NOMO-1 treated with DMSO at 0.1 percent for 48 hours (cell line): ENCODE data around the gene SMARCE1.
A peak's percentile ranks its signal among the peaks of the same experiment; 100 is the strongest.

Experiments
- DNase-seq: peaks from one replicate; lab custom pipeline; 2025; ENCODE audit not compliant: unreplicated experiment; lab: John Stamatoyannopoulos, UW

SMARCE1 gene

DNA sequence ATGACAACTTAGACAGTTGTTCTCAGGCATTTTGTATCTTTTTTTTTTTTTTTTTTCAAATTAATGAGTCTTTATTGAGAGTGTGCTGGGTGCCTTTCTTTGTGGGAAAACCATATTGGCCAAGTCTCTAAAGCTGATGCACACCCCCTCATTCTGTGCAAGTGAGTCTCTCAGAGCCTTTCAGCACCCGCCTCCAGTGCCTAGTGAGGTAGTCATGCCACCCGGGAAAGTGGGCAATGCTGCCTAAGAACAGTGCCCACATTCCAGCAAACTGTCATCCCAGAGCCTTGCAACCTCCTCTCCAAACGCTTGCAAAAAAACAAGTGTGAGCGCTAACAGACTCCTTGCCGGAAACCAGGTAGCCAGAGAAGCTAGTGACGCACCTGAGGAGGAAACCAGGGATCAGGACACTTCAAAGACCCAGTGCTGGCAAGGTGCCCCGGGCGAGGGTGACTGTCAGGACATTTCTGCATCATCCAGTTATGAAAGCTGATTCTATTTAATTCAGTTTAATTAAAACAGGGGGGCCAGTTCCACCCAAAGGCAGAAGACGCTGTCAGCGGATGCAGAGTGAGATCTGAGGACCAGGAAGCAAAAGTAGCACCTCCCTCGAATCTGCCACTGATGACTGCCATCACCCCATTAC, 34.9 kb downstream of the SMARCE1 start:
- no peak for DNase-seq

DNA sequence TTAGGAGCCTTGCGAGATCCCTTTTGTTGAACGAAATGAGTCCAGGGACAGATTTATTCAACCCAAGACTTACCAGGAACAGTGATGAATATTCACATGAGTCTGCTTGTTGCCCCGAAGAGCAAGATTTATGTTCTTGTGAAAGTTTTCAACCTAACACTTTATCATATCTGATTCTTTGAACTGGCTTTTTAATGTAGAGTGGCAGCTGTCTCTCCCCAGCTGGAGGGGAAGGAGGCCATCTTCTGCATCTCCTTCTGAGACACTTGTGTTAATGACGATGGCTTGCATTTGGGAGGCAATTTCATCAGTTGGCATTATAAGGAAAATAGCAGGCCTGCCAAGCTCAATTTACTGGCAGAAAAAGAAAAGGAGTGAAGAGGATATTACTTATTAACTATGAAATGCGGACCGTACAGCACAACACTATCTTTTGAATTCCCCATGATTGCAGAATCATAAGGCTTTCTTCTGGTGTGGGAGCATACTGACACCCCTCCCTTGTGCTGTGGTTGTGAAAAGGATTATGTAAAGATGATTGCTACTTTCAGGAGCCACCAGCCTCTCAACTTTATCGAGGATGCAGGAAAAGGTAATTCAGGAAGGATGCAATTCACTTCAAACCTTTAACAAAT, 35.7 kb downstream of the SMARCE1 start:
- no peak for DNase-seq

DNA sequence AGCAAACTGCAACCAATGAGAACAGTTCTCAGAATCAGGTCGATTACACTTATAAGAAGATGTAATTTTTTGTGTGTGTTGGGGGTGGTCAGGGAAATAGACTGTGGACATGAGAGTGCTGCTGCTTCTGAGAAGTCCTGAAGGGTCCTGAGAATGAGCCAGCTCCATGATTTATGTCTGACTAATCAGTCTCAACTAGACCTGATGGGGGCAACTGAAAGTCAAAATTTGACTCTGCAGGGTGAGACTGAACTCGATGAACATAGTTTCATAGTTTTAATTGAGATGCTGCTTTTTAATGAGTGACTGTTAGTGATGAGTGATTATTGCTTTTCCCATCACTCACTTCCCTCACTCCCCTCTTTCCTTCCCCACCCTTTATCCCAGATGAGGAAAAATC, 37.3 kb downstream of the SMARCE1 start:
- DNase-seq = no peak

DNA sequence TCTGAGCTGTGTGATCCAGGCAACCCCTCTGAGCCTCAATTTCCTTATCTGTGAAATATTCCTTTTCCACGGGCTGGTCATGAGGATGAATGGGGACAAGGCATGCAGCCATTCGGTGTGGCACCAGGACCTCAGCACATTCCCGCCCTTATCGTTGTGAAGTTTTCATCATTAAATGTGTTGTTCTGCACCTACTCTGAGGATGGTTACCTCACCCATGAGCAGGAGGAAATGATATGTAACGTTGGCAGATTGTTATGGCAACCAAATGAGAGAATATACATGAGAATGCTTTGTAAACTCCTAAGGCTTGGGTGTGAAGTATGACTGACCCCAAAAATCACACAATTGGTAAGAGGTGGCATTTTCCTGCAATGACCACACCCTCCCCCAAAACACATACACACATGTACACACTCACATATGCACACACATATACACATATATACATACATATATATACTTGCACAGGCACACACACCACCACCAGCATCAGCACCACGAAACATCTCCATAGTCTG, 39.5 kb downstream of the SMARCE1 start:
- DNase-seq = no peak

DNA sequence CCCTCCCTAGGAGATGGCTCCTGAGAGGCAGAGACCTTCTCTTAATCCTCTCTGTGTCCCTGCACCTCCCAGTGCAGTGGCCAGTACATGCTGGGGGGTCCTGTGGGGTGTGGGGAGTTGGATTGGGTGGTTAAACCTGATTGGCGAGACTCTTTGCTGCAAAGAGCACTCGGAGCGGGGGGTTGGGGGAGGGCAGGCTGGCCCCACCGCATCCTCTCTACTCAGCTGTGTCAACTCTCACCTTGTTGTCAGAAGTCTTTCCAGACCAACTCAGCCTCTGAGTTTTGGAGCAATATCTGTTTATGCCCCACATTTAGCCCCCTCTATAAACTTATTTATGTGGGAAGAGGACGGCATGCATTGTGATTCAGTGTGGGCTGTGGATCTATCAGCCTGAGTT, 40.0 kb downstream of the SMARCE1 start:
- DNase-seq = no peak

DNA sequence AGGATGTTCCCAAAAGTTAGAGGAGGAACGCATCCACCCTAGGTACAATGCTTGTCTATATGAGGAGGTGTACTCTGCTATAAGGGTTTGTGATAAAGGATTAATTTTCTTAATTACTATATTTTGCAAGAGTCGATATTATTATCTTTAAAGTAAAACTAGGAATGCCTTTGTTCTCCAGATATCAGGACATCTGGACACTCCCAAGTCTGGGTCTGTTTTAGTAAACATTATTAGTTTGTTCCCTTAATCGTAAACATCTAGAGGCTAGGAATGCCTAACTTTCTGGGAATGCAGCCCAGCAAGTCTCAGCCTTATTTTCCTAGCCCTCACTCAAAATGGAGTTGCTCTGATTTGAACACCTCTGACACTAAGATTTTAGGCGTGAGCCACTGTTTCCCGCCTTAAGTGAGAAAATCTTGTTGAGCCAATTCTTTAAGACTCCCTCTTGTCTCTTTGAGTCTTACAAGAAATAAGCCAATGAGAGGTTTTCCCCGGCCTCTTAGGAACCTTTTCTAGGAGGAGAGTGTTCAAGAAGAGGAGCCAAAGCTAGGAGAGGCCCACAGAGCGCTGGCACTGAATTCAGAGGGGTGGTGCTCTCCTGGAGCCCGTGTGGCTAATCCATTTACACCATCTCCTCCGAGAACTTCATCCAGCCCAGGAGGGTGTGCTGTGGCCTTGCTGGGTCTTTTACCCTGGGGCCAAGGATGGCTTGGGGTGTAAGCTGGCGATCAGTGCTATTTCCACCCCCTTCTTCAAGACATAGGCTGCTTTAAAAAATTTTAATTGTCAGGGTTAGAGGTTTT, 40.9 kb downstream of the SMARCE1 start:
- DNase-seq = no peak

DNA sequence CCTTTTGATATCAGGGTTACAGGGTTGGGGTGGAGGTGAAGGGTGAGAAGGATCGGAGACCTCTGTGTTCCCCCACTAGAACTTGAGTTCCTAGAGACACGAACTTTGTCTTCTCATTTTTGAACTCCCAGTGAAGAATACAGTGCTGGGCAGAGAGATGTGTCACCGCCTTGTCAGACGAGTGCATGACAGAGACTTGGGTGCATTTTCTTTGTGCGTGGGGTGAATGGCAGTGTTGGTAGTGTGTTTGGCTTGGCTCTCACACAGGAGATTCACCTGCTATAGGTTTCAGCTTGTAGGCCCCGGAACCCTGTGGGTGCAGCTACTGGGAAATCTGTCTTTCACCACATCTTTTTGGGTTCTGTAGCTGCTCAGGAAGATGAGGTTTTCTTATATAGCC, 42.3 kb downstream of the SMARCE1 start:
- no peak for DNase-seq

DNA sequence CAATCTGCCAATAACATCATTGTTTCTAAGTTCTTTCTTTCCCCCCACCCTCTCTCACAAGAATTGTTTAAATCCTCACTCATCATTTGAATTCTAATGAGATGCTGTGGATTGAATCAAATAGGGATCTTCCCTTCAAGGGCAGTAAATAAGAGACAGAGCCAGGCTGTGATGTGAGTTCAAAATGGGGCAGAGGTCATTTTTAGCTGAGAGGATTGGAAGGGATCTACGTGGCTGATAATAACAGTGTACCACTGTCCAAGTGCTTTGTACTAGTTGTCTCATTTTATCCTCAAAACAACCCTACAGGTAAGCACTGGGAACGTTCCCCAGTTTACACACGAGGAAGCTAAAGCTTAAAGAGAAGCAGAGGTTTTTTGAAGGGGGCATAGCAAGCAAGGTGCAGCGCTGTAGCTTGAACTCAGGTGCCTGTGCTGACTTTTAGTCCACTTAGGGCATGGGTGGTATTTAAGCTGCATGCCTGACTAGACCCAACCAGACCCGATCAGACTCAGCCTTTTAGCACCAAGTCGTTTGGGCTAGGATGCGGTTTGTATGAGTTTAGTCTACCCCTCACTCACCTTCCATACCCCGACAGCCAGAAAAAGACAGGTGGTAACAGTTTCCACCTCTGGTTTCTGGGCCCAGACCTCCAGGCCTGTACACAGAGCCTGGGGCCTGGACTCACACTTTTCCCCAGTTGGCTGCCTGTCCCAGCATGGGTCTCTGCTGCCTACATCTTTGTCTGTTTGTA, 43.1 kb downstream of the SMARCE1 start:
- no peak for DNase-seq

DNA sequence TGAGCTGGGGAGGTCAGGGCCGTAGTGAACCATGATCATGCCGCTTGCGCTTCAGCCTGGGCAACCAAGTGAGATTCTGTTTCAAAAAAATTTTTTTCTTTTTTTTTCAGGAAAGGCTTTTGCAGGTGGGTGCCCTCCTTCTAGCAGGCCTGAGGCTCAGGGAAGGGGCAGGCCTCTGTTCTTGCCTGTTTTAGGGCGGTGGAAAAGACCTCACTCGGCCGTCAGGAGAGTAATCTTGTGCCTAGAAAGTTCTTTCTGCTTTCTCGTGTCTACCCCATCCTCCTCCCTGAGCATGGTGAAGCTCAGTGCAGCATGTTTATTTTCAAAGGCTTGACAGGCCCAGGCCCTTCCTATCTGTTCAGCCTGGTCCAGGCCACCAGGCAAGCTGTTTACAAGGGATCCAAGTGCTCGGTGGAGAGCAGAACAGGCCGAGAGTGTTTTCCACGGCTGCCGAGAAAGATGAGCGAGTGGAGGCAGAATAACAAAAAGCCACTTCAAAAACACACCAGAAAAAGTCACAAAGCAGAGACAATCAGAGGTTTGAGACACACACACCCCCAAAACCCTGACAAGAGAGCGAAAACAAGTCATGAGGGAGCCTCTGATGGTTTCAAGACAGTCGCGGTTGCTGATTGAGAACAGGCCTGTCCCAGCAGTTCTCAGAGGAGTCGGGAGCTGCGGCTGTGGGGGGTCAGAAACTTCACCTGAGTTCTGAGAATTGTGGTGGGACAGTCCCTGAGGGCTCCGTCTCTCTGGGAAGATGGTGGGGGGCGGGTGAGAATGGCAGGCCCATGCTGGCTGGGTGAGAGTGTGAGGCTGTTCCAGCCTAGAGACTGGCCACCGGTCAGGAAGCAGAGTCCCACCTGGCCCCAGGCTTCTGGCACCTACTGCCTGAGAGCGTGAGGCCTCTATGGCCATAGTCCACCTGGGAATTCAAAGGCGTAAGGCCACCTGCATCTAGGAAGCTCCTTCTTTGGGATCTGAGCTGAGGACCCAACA, 44.9 kb downstream of the SMARCE1 start:
- DNase-seq = no peak

DNA sequence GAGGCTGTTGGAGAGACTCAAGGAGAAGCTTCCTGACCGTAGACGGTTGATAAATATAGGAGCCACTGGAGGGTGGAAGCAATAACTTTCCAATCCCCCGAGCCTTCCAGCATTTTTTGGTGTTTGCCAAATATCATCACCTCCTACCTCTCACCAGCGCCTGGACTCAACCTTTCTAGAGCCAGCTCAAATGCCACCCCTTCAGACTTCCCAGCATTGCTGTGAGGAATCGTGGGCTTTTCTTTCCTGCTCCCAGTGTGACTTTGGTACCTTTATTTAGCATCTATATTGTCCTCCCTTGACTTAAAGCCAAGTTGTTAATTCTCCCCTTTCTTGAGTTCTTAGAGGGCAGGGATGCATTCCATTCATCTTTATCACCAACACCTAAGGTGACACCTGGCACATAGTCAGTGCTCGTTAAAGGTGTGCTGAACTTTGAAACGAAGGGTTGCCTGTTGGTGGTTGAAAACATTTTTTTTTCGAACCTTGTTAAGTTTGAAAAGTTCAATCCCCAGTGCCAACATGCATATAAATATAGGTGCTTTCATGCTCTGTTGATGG, 47.1 kb downstream of the SMARCE1 start:
- no peak for DNase-seq

DNA sequence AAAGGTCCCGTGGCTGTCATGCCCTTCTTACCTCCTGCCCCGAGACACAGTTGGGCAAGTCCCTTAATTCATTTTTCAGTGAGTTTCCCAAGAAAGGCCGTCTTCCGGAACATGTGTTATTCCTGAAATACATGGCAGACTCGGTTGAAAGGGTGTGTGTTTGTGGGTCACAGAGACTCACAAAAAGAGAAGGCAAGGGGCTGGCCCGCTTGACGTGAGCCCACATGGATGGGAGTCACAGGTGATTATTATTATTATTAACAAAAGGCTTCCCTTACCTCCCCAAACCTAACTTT, 48.2 kb downstream of the SMARCE1 start:
- no peak for DNase-seq

DNA sequence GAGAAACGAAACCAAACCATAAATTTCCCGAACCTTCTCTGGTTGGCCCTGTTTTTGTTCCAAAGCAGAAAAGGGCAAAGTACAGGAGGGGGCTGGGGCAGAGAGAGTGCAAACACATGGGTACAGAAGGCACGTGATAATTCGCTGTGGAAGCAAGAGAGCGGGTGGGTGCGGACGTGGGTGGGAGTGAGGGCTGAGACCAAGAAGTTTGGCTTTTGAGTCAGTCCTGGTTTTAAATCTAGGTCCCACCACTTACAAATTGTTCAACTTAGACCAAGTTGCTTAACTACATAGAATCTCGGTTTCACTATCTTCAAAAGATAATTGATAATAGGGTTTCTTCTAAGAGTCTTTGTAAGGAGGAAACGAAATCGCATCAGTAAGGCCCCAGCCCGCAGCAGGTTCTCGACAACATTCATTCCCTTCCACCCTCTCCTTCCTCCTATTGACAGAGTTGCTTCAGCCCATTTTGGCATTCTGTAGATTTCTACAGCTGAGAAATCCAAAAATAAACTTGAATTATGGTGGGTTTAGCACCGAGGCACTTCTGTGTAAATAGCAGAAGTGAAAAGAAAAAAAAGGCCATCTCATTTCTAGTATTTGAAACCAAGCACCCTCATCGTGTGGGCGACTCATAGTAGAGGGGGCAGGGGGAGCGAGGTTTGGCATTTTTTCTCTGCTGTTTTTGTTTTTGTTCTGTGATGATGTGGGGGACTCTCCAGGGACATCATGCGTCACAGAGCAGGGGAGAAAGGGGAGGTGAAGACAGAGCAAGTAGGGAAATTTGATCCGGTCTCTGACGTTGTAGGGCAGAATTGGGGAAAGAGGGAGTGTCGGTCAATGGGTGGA, 48.8 kb downstream of the SMARCE1 start:
- peak; percentile 94 for DNase-seq

DNA sequence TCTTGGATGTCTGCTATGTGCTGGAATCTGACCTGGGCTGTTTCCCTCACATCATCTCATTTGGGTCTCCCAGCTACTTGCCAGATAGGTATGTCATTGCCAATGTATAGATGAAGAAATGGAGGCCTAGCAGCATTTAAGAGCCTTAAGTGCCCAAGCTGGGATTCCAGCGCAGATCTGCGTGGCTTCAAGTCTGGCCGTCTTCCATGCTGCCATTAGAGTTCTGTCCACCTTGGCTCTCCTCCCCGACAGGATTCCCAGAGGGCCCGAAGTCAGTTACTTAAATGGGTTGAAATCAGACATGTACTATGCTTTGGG, 49.4 kb downstream of the SMARCE1 start:
- no peak for DNase-seq

DNA sequence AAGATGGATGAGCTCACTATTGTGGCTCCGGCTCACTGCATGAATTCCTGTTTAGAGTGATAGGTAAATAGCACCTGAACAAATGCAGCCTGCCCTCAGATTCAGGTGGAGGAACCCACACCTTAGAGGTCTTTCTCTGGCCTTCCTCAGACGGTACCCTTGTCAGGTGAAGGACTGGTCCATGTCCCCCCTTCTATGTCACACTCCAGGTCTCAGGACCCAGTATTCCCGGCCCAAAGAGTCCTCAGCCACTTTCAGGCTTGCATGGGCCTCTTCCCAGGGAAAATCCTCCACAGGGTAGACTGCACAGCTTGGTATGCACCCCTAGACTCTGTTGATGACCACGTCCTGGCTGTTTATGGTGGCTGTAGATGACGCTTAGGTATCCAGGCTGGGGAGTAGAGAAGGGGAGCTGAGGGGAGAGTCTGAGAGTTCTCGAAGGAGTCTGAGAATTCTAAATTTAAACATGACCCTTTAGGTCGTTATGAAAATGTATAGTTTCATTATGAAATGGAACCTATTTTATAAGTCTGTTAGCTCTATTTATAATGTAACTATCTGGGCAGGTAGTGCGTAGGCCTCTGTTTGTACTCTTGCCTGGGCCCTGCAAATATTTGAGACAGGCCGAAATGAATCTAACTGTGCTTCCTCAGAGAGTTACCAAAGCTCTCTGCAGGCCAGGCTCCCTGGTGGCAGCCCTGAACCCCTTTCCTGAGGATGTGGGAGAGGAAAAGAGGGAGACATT, 49.9 kb downstream of the SMARCE1 start:
- DNase-seq = no peak

DNA sequence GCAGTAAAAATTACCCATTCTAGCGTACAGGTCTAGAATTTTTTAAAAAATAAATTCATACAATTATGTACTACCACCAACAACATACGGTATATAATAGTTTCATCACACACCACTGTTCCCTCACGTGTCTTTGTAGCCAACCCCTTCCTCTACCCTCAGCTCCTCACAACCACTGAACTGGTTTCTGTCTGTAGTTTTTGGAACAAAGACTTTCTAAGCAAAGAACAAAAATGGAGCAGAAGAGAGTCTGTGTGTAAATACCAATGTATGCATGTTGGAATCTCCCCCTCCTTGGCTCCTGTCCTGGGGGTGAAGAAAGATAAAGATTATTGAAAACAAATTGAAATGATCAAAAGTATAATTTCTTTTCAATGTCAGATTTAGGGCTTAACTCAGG, 50.5 kb downstream of the SMARCE1 start:
- DNase-seq = no peak

DNA sequence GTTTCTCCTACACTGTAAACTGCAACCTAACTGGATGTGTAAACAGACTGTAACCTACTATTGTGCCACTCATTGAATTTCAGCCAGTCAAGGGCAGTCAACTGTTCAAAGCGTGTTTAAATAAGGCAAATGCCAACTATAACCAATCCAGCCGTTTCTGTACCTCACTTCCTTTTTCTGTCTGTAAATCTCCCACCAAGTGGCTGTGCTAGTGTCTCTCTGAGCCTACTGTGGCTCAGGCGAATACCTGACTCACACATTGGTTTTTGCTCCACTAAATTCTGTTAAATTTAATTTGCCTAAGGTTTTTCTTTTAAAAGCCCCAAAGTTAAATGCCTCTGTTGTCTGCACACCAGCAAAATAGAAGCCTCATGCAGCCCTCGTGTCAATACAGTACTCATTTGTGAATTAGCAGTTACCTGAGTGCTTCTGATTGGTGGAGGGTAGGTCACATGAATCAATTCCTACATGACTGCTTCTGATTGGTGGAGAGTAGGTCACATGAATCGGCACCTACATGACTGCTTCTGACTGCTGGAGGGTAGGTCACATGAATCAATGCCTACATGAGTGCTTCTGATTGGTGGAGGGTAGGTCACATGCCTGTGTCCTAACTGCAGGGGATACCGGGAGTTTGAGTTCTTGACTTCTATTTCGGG, 51.2 kb downstream of the SMARCE1 start:
- DNase-seq = peak; percentile 86

DNA sequence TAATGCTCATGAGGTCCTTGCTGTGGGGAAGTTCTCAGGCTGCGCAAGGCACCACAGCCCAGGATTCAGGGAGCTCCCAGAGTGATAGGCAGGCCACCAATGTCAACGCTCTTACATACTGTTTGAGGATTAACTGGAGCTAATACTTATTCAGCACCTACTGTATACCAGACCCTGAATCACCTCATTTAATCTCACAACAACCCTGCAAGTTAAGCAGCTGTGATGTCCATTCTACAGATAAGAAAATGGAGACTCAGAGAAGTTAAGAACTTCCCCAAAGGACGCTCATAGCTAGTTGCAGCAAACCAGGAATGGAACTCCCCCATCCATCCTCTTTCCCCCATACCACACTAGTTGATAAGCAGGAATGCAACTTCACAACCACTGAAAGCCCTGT, 56.9 kb downstream of the SMARCE1 start:
- DNase-seq = no peak

DNA sequence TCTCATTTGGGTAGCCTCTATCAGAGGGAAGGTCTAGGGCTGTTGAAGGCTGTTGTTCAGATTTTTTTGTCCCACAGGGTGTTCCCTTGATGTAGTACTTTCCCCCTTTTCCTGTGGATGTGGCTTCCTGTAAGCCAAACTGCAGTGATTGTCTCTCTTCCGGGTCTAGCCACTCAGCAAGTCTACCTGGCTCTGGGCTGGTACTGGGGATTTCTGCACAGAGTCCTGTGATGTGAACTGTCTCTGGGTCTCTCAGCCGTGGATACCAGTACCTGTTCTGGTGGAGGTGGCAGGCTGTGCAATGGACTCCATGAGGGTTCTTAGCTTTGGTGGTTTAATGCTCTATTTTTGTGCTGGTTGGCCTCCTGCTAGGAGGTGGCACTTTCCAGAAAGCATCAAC, 59.1 kb downstream of the SMARCE1 start:
- DNase-seq = no peak
